ENCODE results near the gene CHD5. TPM values are rescaled to one million over a fixed set of nuclear protein-coding genes. Genes with fewer than 3 reads are reported as not detected.

CHD5 gene
- total RNA-seq, 1 experiment from 2014 or later, result 6.1 TPM

DNA sequence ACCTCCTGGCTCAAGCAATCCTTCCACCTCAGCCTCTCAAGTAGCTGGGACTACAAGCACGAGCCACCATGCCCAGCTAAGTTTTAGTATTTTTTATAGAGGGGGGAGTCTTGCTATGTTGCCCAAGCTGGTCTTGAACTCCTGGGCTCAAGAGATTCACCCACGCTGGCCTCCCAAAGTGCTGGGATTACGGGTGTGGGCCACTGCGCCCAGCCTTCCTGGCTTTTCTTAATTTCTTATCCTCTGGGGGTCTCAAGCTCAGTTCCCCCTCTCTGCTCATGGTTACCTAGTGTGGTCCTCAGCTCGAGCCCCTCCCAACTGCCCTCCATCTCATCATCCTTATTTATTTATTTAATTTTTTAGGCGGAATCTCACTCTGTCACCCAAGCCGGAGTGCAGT is 22.1 kb upstream of the CHD5 start:
- Histone ChIP-seq H3K9ac (ENCODE audit: low read length) (no peak overlapping the region), H3K4me2 (ENCODE audit: low read length) (no peak overlapping the region), H3K27me3 (ENCODE audit: insufficient read depth, low read length) (no peaks in the 10 kb centered on the region), H2AFZ (ENCODE audit: low read depth, low read length, poor library complexity, severe bottlenecking) (no peak overlapping the region), H3K36me3 (ENCODE audit: control insufficient read depth in 1 of 2, insufficient read depth in 2 of 2, low read length in 2 of 2) (peaks cover 0 to 16% of the 10 kb centered on the region in 2 experiments; a peak in 2 of 4 replicates), H3K79me2 (ENCODE audit: insufficient read depth, low read length) (peaks cover 36% of the 10 kb centered on the region), H3K4me3 (replicated peaks in 1 of 2; ENCODE audit: low read depth in 1 of 2, low read length in 2 of 2) (no peak overlapping the region), H4K20me1 (ENCODE audit: insufficient read depth) (no peaks in the 10 kb centered on the region; the same call in 1 of the 2 replicates), H3K27ac (ENCODE audit: low read depth, low read length) (no peak overlapping the region), H3K4me1 (ENCODE audit: control insufficient read depth in 1 of 2, insufficient read depth in 2 of 2, low read length in 2 of 2) (peaks cover 24 to 45% of the 10 kb centered on the region in 2 experiments), H3K9me2 (ENCODE audit: insufficient read depth) (no peaks in the 10 kb centered on the region), H3K9me3 (ENCODE audit: control insufficient read depth in 1 of 2, insufficient read depth in 1 of 2, low read depth in 1 of 2, low read length in 2 of 2) (no peaks in the 10 kb centered on the region)
- intact Hi-C loops (cut with micrococcal nuclease), result no loop called here
- DNase-seq (ENCODE audit: low read depth, low spot score), result no peak
- no TSS peak for BruUV-seq (replicated peaks)
- ChIA-PET CTCF (no interaction called here), POLR2A (no interaction called here), RAD21 (ENCODE audit: low non-redundant PET in 1 of 2, low total read pairs in 2 of 2, uncharacterized antibody in 2 of 2, unreplicated experiment in 2 of 2) (no interaction called here)
- no peak for TF ChIP-seq ELF1 (IDR thresholded peaks at IDR 0.05; ENCODE audit: borderline replicate concordance, low read depth)
- no peak for TF ChIP-seq EZH2phosphoT487 (IDR thresholded peaks at IDR 0.05; ENCODE audit: borderline replicate concordance)
- TF ChIP-seq, protein P1, sequence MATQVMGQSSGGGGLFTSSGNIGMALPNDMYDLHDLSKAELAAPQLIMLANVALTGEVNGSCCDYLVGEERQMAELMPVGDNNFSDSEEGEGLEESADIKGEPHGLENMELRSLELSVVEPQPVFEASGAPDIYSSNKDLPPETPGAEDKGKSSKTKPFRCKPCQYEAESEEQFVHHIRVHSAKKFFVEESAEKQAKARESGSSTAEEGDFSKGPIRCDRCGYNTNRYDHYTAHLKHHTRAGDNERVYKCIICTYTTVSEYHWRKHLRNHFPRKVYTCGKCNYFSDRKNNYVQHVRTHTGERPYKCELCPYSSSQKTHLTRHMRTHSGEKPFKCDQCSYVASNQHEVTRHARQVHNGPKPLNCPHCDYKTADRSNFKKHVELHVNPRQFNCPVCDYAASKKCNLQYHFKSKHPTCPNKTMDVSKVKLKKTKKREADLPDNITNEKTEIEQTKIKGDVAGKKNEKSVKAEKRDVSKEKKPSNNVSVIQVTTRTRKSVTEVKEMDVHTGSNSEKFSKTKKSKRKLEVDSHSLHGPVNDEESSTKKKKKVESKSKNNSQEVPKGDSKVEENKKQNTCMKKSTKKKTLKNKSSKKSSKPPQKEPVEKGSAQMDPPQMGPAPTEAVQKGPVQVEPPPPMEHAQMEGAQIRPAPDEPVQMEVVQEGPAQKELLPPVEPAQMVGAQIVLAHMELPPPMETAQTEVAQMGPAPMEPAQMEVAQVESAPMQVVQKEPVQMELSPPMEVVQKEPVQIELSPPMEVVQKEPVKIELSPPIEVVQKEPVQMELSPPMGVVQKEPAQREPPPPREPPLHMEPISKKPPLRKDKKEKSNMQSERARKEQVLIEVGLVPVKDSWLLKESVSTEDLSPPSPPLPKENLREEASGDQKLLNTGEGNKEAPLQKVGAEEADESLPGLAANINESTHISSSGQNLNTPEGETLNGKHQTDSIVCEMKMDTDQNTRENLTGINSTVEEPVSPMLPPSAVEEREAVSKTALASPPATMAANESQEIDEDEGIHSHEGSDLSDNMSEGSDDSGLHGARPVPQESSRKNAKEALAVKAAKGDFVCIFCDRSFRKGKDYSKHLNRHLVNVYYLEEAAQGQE (IDR thresholded peaks at IDR 0.05; ENCODE audit: low read depth), result no peak
- TF ChIP-seq ZFX (IDR thresholded peaks at IDR 0.05), result no peak
- TF ChIP-seq POLR2AphosphoS5 (IDR thresholded peaks at IDR 0.05; ENCODE audit: low read depth, low read length), result no peak
- no peak for TF ChIP-seq TCF7L2 (IDR thresholded peaks at IDR 0.05; ENCODE audit: borderline replicate concordance, extremely low read depth, insufficient read depth, insufficient read length)
- no peak for TF ChIP-seq ZNF274 (IDR thresholded peaks at IDR 0.05; ENCODE audit: low read depth, low read length)
- no peak for TF ChIP-seq EGR1 (IDR thresholded peaks at IDR 0.05; ENCODE audit: low read depth)
- TF ChIP-seq POLR2A (IDR thresholded peaks at IDR 0.05; ENCODE audit: borderline replicate concordance, extremely low read depth, insufficient read depth, insufficient read length), result no peak
- TF ChIP-seq CEBPB (IDR thresholded peaks at IDR 0.05; ENCODE audit: low read depth), result no peak
- no peak for TF ChIP-seq SP1 (IDR thresholded peaks at IDR 0.05; ENCODE audit: low read depth)
- no peak for TF ChIP-seq CTCF (IDR thresholded peaks at IDR 0.05 in 2 of 3, conservative IDR thresholded peaks at IDR 0.05 in 1 of 3; ENCODE audit: borderline replicate concordance in 1 of 3, insufficient read depth in 1 of 3, low read depth in 2 of 3, low read length in 2 of 3)
- TF ChIP-seq MAX (IDR thresholded peaks at IDR 0.05), result no peak
- TF ChIP-seq ATF3 (IDR thresholded peaks at IDR 0.05), result no peak
- no peak for TF ChIP-seq SRF (IDR thresholded peaks at IDR 0.05; ENCODE audit: low read depth)
- no peak for TF ChIP-seq YY1 (IDR thresholded peaks at IDR 0.05; ENCODE audit: extremely low read depth, insufficient replicate concordance, low read depth, low read length)
- no peak for TF ChIP-seq FOSL1 (IDR thresholded peaks at IDR 0.05; ENCODE audit: low read depth)
- ATAC-seq, result no peak
